BE2C (cell line): ENCODE measurements around the gene PLEKHH2.

ENCODE experiments used
- DNase-seq: peaks from one replicate; pipeline ENCODE4 v3.0.0-alpha.2; 2020
- H3K27me3 ChIP-seq: fragments of 250-450 bp; sonication (Bioruptor Pico); 2 replicates; pipeline ENCODE4 v1.5.1; 2020; ENCODE audit warnings: mild to moderate bottlenecking
- H3K36me3 ChIP-seq: fragments of 250-450 bp; sonication (Bioruptor Pico); 2 replicates; pipeline ENCODE4 v1.5.1; 2020; ENCODE audit warnings: mild to moderate bottlenecking
- H3K4me1 ChIP-seq: fragments of 250-450 bp; sonication (Bioruptor Pico); 2 replicates; pipeline ENCODE4 v1.5.1; 2020
- H3K4me3 ChIP-seq: 2 replicates; pipeline ENCODE4 v1.5.1; 2011; ENCODE audit warnings: low read depth, low read length
- H3K9me3 ChIP-seq: fragments of 250-450 bp; sonication (Bioruptor Pico); 2 replicates; pipeline ENCODE4 v1.5.1; 2020
- CTCF ChIP-seq: IDR thresholded peaks from 2 replicates; pipeline ENCODE4 v1.5.1; 2012; ENCODE audit warnings: mild to moderate bottlenecking, low read depth, low read length

PLEKHH2 gene

GRCh38 chr2:43731211-43731610 lies 94.2 kb downstream of the PLEKHH2 start:
- Histone ChIP-seq H3K4me1 (no peaks in the 10 kb centered on the region), H3K9me3 (no peaks in the 10 kb centered on the region), H3K4me3 (no peak overlapping the region), H3K27me3 (no peaks in the 10 kb centered on the region), H3K36me3 (no peaks in the 10 kb centered on the region)
- no peak for DNase-seq
- TF ChIP-seq CTCF = no peak

- DNase-seq = no peak
- no peak overlapping the region for H3K4me3 ChIP-seq
- no peaks in the 10 kb centered on the region for H3K4me1 ChIP-seq
- H3K36me3 ChIP-seq = no peaks in the 10 kb centered on the region
- no peaks in the 10 kb centered on the region for H3K27me3 ChIP-seq
- no peaks in the 10 kb centered on the region for H3K9me3 ChIP-seq
- no peak for TF ChIP-seq CTCF
Observed at GRCh38 chr2:43736637-43737036, 99.6 kb downstream of the PLEKHH2 start.

- no peak for DNase-seq
- Histone ChIP-seq H3K4me3 (no peak overlapping the region), H3K27me3 (no peaks in the 10 kb centered on the region), H3K4me1 (no peaks in the 10 kb centered on the region), H3K9me3 (no peaks in the 10 kb centered on the region), H3K36me3 (no peaks in the 10 kb centered on the region)
- no peak for TF ChIP-seq CTCF
Observed at GRCh38 chr2:43737097-43737854, 100.2 kb downstream of the PLEKHH2 start.

- H3K4me1 ChIP-seq = no peaks in the 10 kb centered on the region
- no peaks in the 10 kb centered on the region for H3K36me3 ChIP-seq
- H3K4me3 ChIP-seq = no peak overlapping the region
- H3K27me3 ChIP-seq = no peaks in the 10 kb centered on the region
- no peak for DNase-seq
- no peaks in the 10 kb centered on the region for H3K9me3 ChIP-seq
- no peak for TF ChIP-seq CTCF
Observed at GRCh38 chr2:43737855-43738254, 100.8 kb downstream of the PLEKHH2 start.

GRCh38 chr2:43738257-43738656 lies 101.2 kb downstream of the PLEKHH2 start:
- Histone ChIP-seq H3K9me3 (no peaks in the 10 kb centered on the region), H3K27me3 (no peaks in the 10 kb centered on the region), H3K36me3 (no peaks in the 10 kb centered on the region), H3K4me1 (no peaks in the 10 kb centered on the region), H3K4me3 (no peak overlapping the region)
- DNase-seq = no peak
- no peak for TF ChIP-seq CTCF

GRCh38 chr2:43743706-43744105 lies 106.6 kb downstream of the PLEKHH2 start:
- no peak for TF ChIP-seq CTCF
- H3K27me3 ChIP-seq = no peaks in the 10 kb centered on the region
- no peaks in the 10 kb centered on the region for H3K9me3 ChIP-seq
- no peaks in the 10 kb centered on the region for H3K36me3 ChIP-seq
- no peak overlapping the region for H3K4me3 ChIP-seq
- no peaks in the 10 kb centered on the region for H3K4me1 ChIP-seq
- DNase-seq = no peak
